Nephron (organoid): Measurements from ENCODE around the gene FBXL14.

Experiments
- H3K27ac Mint-ChIP-seq, 3 experiments: 2 replicates each; pipeline ENCODE4 v1.8.0; 2020; ENCODE audit warnings: mixed read lengths in 3 of 3, mild to moderate bottlenecking in 2 of 3, moderate library complexity in 1 of 3
- H3K27me3 Mint-ChIP-seq: 2 replicates; pipeline ENCODE4 v1.8.0; 2021; ENCODE audit warnings: low read depth, mild to moderate bottlenecking, moderate library complexity, mixed read lengths
- H3K36me3 Mint-ChIP-seq: 2 replicates; pipeline ENCODE4 v1.8.0; 2020; ENCODE audit warnings: low read depth, mixed read lengths
- H3K4me1 Mint-ChIP-seq: 2 replicates; pipeline ENCODE4 v1.8.0; 2020; ENCODE audit warnings: mixed read lengths
- H3K4me3 Mint-ChIP-seq, 3 experiments: 2 replicates each; pipeline ENCODE4 v1.8.0; 2020; ENCODE audit warnings: mild to moderate bottlenecking in 3 of 3, mixed read lengths in 3 of 3, moderate library complexity in 2 of 3
- H3K9me3 Mint-ChIP-seq: 2 replicates; pipeline ENCODE4 v1.8.0; 2020; ENCODE audit warnings: mixed read lengths
- CTCF ChIP-seq, 3 experiments: fragments of 200-600 bp; sonication (generic); IDR thresholded peaks; one replicate each; pipeline ENCODE4 v1.5.0; 2021; ENCODE audit warnings: antibody characterized with exemption in 3 of 3; ENCODE audit not compliant: unreplicated experiment in 3 of 3

FBXL14 gene

GRCh38 chr12:1639538-1639937, 45.2 kb upstream of the FBXL14 start:
- no peak overlapping the region for H3K4me3 Mint-ChIP-seq
- H3K9me3 Mint-ChIP-seq: no peaks in the 10 kb centered on the region
- peaks cover 9% of the 10 kb centered on the region for H3K27me3 Mint-ChIP-seq
- peaks cover 26% of the 10 kb centered on the region for H3K36me3 Mint-ChIP-seq
- H3K27ac Mint-ChIP-seq: no peak overlapping the region
- peaks cover 21% of the 10 kb centered on the region for H3K4me1 Mint-ChIP-seq
- no peak for TF ChIP-seq CTCF (IDR thresholded peaks at IDR 0.05; ENCODE audit: unreplicated experiment in 3 of 3)

GRCh38 chr12:1638203-1638602, 43.8 kb upstream of the FBXL14 start:
- TF ChIP-seq CTCF (IDR thresholded peaks at IDR 0.05; ENCODE audit: unreplicated experiment in 3 of 3): no peak
- Mint-ChIP-seq H3K27me3 (peaks cover 19% of the 10 kb centered on the region), H3K4me1 (peaks cover 16% of the 10 kb centered on the region), H3K9me3 (no peaks in the 10 kb centered on the region), H3K4me3 (no peak overlapping the region), H3K27ac (no peak overlapping the region), H3K36me3 (peaks cover 29% of the 10 kb centered on the region)

- H3K27ac Mint-ChIP-seq: no peak overlapping the region
- no peaks in the 10 kb centered on the region for H3K9me3 Mint-ChIP-seq
- H3K36me3 Mint-ChIP-seq: peaks cover 24% of the 10 kb centered on the region
- H3K4me1 Mint-ChIP-seq: peaks cover 29% of the 10 kb centered on the region
- no peak for TF ChIP-seq CTCF (IDR thresholded peaks at IDR 0.05; ENCODE audit: unreplicated experiment in 3 of 3)
- peaks cover 36% of the 10 kb centered on the region for H3K27me3 Mint-ChIP-seq
- H3K4me3 Mint-ChIP-seq: no peak overlapping the region
These were observed 41.1 kb upstream of the FBXL14 start for GRCh38 chr12:1635301-1636095.

GRCh38 chr12:1634590-1635191, 40.3 kb upstream of the FBXL14 start:
- TF ChIP-seq CTCF (IDR thresholded peaks at IDR 0.05; ENCODE audit: unreplicated experiment in 3 of 3): peak; percentile 71 to 76 (median 76)
- Mint-ChIP-seq H3K9me3 (no peaks in the 10 kb centered on the region), H3K27me3 (peaks cover 40% of the 10 kb centered on the region), H3K36me3 (peaks cover 20% of the 10 kb centered on the region), H3K27ac (no peak overlapping the region), H3K4me3 (peak overlapping the region in 1 of 3 experiments; percentile 19), H3K4me1 (peaks cover 28% of the 10 kb centered on the region)

GRCh38 chr12:1634149-1634548, 39.8 kb upstream of the FBXL14 start:
- Mint-ChIP-seq H3K4me3 (no peak overlapping the region), H3K9me3 (no peaks in the 10 kb centered on the region), H3K27ac (no peak overlapping the region), H3K27me3 (peaks cover 45% of the 10 kb centered on the region), H3K4me1 (peaks cover 33% of the 10 kb centered on the region), H3K36me3 (peaks cover 20% of the 10 kb centered on the region)
- no peak for TF ChIP-seq CTCF (IDR thresholded peaks at IDR 0.05; ENCODE audit: unreplicated experiment in 3 of 3)
